Measurements from ENCODE around the gene OR4C5.

DNA sequence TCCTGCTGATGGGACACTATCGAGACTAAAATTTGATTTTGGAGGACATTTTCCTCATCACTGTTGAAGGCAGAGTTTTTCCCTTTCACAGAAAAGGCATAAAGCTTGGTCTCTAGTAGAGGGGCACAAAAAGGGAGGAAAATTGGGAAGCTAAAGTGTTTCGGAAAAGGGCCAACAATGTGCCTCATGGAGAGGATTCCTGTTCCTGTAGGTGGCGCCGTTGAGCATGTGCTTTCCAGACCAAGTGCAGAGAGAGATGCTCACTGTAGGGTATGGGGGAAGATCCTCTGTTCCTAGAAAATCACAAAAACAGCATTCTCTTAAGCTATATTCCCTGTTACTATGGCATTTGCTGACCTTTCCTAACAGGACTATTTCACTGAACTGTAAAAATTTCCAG lies 18.4 kb upstream of the OR4C5 start:
- TF ChIP-seq EZH2 (IDR thresholded peaks at IDR 0.05; ENCODE audit: borderline replicate concordance, insufficient read depth, low read length, poor library complexity, severe bottlenecking) (no peak), REST (IDR thresholded peaks at IDR 0.05; ENCODE audit: borderline replicate concordance) (no peak), POLR2AphosphoS5 (IDR thresholded peaks at IDR 0.05) (no peak), EP300 (conservative IDR thresholded peaks at IDR 0.05; ENCODE audit: poor library complexity, severe bottlenecking) (no peak), TAF1 (IDR thresholded peaks at IDR 0.05; ENCODE audit: low read depth) (no peak)
- TF ChIP-seq, protein P1, sequence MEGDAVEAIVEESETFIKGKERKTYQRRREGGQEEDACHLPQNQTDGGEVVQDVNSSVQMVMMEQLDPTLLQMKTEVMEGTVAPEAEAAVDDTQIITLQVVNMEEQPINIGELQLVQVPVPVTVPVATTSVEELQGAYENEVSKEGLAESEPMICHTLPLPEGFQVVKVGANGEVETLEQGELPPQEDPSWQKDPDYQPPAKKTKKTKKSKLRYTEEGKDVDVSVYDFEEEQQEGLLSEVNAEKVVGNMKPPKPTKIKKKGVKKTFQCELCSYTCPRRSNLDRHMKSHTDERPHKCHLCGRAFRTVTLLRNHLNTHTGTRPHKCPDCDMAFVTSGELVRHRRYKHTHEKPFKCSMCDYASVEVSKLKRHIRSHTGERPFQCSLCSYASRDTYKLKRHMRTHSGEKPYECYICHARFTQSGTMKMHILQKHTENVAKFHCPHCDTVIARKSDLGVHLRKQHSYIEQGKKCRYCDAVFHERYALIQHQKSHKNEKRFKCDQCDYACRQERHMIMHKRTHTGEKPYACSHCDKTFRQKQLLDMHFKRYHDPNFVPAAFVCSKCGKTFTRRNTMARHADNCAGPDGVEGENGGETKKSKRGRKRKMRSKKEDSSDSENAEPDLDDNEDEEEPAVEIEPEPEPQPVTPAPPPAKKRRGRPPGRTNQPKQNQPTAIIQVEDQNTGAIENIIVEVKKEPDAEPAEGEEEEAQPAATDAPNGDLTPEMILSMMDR (IDR thresholded peaks at IDR 0.05; ENCODE audit: poor library complexity, severe bottlenecking), result no peak
